ENCODE data around the gene OPRM1. TPM values are rescaled to one million over a fixed set of nuclear protein-coding genes. Genes with fewer than 3 reads are reported as not detected.
"Not testable (repeated sequence)": the region's sequence is repeated elsewhere in the genome, so short reads cannot be mapped to it uniquely, and the experiment has no call there.

The OPRM1 gene
- total and polyA plus RNA-seq, 2 donors from 2014 or later: not detected

- H3K27me3 ChIP-seq (ENCODE audit: control insufficient read depth, insufficient read depth, low read length): no peaks in the 10 kb centered on the region
- no peak for TF ChIP-seq CTCF (IDR thresholded peaks at IDR 0.05; ENCODE audit: borderline replicate concordance, extremely low read depth, insufficient read depth)
- H3K4me1 ChIP-seq (ENCODE audit: control insufficient read depth in 2 of 3, insufficient read depth in 2 of 3, low read depth in 1 of 3, low read length in 3 of 3): no peaks in the 10 kb centered on the region
- FAIRE-seq: no peak
- no peak overlapping the region for H3K4me3 ChIP-seq (ENCODE audit: low read length in 3 of 3)
- peaks cover 0 to 8% (median 0%) of the 10 kb centered on the region in 3 donors for H3K9me3 ChIP-seq (ENCODE audit: control insufficient read depth in 2 of 3, insufficient read depth in 1 of 3, low read length in 3 of 3)
- H3K36me3 ChIP-seq (ENCODE audit: control insufficient read depth in 2 of 3, insufficient read depth in 3 of 3, low read length in 3 of 3): no peaks in the 10 kb centered on the region
- intact Hi-C loops (cut with DNase I): no loop called here
- H3K9ac ChIP-seq (ENCODE audit: low read length in 3 of 3): no peak overlapping the region
- DNase-seq: no peak
- H3K27ac ChIP-seq (ENCODE audit: low read depth in 2 of 2, low read length in 2 of 2): no peak overlapping the region
Measured at GRCh38 chr6:154170106-154170505, 131.1 kb downstream of the OPRM1 start.

GRCh38 chr6:154172393-154172792 is 133.4 kb downstream of the OPRM1 start:
- DNase-seq; H3K9me3 ChIP-seq (ENCODE audit: control insufficient read depth in 2 of 3, insufficient read depth in 1 of 3, low read length in 3 of 3); H3K9ac ChIP-seq (ENCODE audit: low read length in 3 of 3); H3K4me1 ChIP-seq (ENCODE audit: control insufficient read depth in 2 of 3, insufficient read depth in 2 of 3, low read depth in 1 of 3, low read length in 3 of 3); H3K27me3 ChIP-seq (ENCODE audit: control insufficient read depth, insufficient read depth, low read length); FAIRE-seq; H3K36me3 ChIP-seq (ENCODE audit: control insufficient read depth in 2 of 3, insufficient read depth in 3 of 3, low read length in 3 of 3); H3K27ac ChIP-seq (ENCODE audit: low read depth in 2 of 2, low read length in 2 of 2); H3K4me3 ChIP-seq (ENCODE audit: low read length in 3 of 3); intact Hi-C loops (cut with DNase I): not testable (repeated sequence)

GRCh38 chr6:154179434-154179833 is 140.4 kb downstream of the OPRM1 start:
- Histone ChIP-seq H3K36me3 (ENCODE audit: control insufficient read depth in 2 of 3, insufficient read depth in 3 of 3, low read length in 3 of 3) (no peaks in the 10 kb centered on the region), H3K9ac (ENCODE audit: low read length in 3 of 3) (no peak overlapping the region), H3K27ac (ENCODE audit: low read depth in 2 of 2, low read length in 2 of 2) (no peak overlapping the region), H3K9me3 (ENCODE audit: control insufficient read depth in 2 of 3, insufficient read depth in 1 of 3, low read length in 3 of 3) (no peaks in the 10 kb centered on the region), H3K27me3 (ENCODE audit: control insufficient read depth, insufficient read depth, low read length) (no peaks in the 10 kb centered on the region), H3K4me3 (ENCODE audit: low read length in 3 of 3) (no peak overlapping the region), H3K4me1 (ENCODE audit: control insufficient read depth in 2 of 3, insufficient read depth in 2 of 3, low read depth in 1 of 3, low read length in 3 of 3) (no peaks in the 10 kb centered on the region)
- no peak for FAIRE-seq
- intact Hi-C loops (cut with DNase I): no loop called here
- TF ChIP-seq CTCF (IDR thresholded peaks at IDR 0.05; ENCODE audit: borderline replicate concordance, extremely low read depth, insufficient read depth): no peak
- no peak for DNase-seq

GRCh38 chr6:154187203-154187602 is 148.2 kb downstream of the OPRM1 start:
- no peak overlapping the region for H3K27ac ChIP-seq (ENCODE audit: low read depth in 2 of 2, low read length in 2 of 2)
- TF ChIP-seq CTCF (IDR thresholded peaks at IDR 0.05; ENCODE audit: borderline replicate concordance, extremely low read depth, insufficient read depth): no peak
- no peak for FAIRE-seq
- intact Hi-C loops (cut with DNase I): no loop called here
- H3K4me3 ChIP-seq (ENCODE audit: low read length in 3 of 3): no peak overlapping the region
- H3K27me3 ChIP-seq (ENCODE audit: control insufficient read depth, insufficient read depth, low read length): no peaks in the 10 kb centered on the region
- no peaks in the 10 kb centered on the region for H3K9me3 ChIP-seq (ENCODE audit: control insufficient read depth in 2 of 3, insufficient read depth in 1 of 3, low read length in 3 of 3)
- no peaks in the 10 kb centered on the region for H3K4me1 ChIP-seq (ENCODE audit: control insufficient read depth in 2 of 3, insufficient read depth in 2 of 3, low read depth in 1 of 3, low read length in 3 of 3)
- DNase-seq: no peak
- no peak overlapping the region for H3K9ac ChIP-seq (ENCODE audit: low read length in 3 of 3)
- no peaks in the 10 kb centered on the region for H3K36me3 ChIP-seq (ENCODE audit: control insufficient read depth in 2 of 3, insufficient read depth in 3 of 3, low read length in 3 of 3)
